GM12878 (cell line): ENCODE measurements around the gene DTX3. TPM values are rescaled to one million over a fixed set of nuclear protein-coding genes. Genes with fewer than 3 reads are reported as not detected.
"Not testable (repeated sequence)": the region's sequence is repeated elsewhere in the genome, so short reads cannot be mapped to it uniquely, and the experiment has no call there.

Experiments
- ATAC-seq: fragments of 200-7000 bp; cut with Tn5 transposase; 3 replicates; pipeline ENCODE4 v1.9.1; 2020; ENCODE audit warnings: mild to moderate bottlenecking, moderate library complexity
- BruUV-seq: library from RNA; stranded (reverse); fragments of 400-500 nt; replicated peaks from 2 replicates; lab custom pipeline; 2021; lab: Mats Ljungman, UMichigan
- CTCF ChIA-PET: fragments of 300-600 bp; sonication (Branson Sonifier 250); formaldehyde crosslinking; extraction: SDS; loops from one replicate; lab custom pipeline; 2021; ENCODE audit warnings: inconsistent platforms; lab: Yijun Ruan, JAX
- POLR2A ChIA-PET: fragments of 350-600 bp; formaldehyde crosslinking; extraction: SDS; loops from one replicate; lab custom pipeline; 2021; ENCODE audit warnings: inconsistent platforms; lab: Charles Lee
- RAD21 ChIA-PET: fragments of 300-600 bp; sonication (Branson Sonifier 250); formaldehyde crosslinking; loops from one replicate; lab custom pipeline; 2023; ENCODE audit warnings: antibody characterized with exemption; ENCODE audit not compliant: unreplicated experiment; lab: Charles Lee
- SMC1A ChIA-PET: fragments of 300-600 bp; sonication (Branson Sonifier 250); formaldehyde crosslinking; loops from one replicate; lab custom pipeline; 2023; ENCODE audit not compliant: unreplicated experiment, uncharacterized antibody; lab: Charles Lee
- DNase-seq: peaks from one replicate; pipeline ENCODE4 v3.0.0-alpha.2; 2011; ENCODE audit warnings: low read depth, low spot score
- FAIRE-seq: peaks from 3 replicates; lab custom pipeline; 2011; peaks lifted over from hg19 to GRCh38; lab: Jason Lieb, UNC
- H2AFZ ChIP-seq: 2 replicates; pipeline ENCODE4 v1.6.0; 2011; ENCODE audit warnings: low read depth, low read length, control low read depth; ENCODE audit not compliant: control insufficient read depth
- H3K27ac ChIP-seq: 2 replicates; pipeline ENCODE4 v1.5.1; 2011; ENCODE audit warnings: control low read depth; ENCODE audit not compliant: control insufficient read depth, insufficient read depth
- H3K27me3 ChIP-seq, 2 experiments: replicated peaks in 1 of 2; 2 replicates each; pipeline versions ENCODE4 v1.6.0 to v1.6.1; 2011; ENCODE audit warnings: low read length in 1 of 2; ENCODE audit not compliant: control insufficient read depth in 2 of 2, insufficient read depth in 2 of 2
- H3K36me3 ChIP-seq, 2 experiments: 2 replicates each; pipeline ENCODE4 v1.5.1; 2011; ENCODE audit warnings: low read length in 1 of 2; ENCODE audit not compliant: control insufficient read depth in 2 of 2, insufficient read depth in 2 of 2
- H3K4me1 ChIP-seq: 2 replicates; pipeline ENCODE4 v1.6.1; 2011; ENCODE audit warnings: mild to moderate bottlenecking, low read length, moderate library complexity, mixed read lengths; ENCODE audit not compliant: control insufficient read depth, insufficient read depth
- H3K4me2 ChIP-seq: 2 replicates; pipeline ENCODE4 v1.6.0; 2011; ENCODE audit warnings: control low read depth; ENCODE audit not compliant: control insufficient read depth, insufficient read depth
- H3K4me3 ChIP-seq: fragments of 200-600 bp; sonication (generic); 2 replicates; pipeline ENCODE4 v1.5.1; 2016
- H3K79me2 ChIP-seq: 2 replicates; pipeline ENCODE4 v1.6.0; 2011; ENCODE audit warnings: low read length; ENCODE audit not compliant: control insufficient read depth, insufficient read depth
- H3K9ac ChIP-seq: 2 replicates; pipeline ENCODE4 v1.8.0; 2011; ENCODE audit warnings: low read length, control low read depth, mixed read lengths; ENCODE audit not compliant: control insufficient read depth, insufficient read depth
- H3K9me3 ChIP-seq: replicated peaks from 3 replicates; pipeline ENCODE4 v1.5.1; 2011; ENCODE audit warnings: mild to moderate bottlenecking, low read length; ENCODE audit not compliant: control insufficient read depth, insufficient read depth
- H4K20me1 ChIP-seq: 2 replicates; pipeline ENCODE4 v1.6.0; 2011; ENCODE audit not compliant: control insufficient read depth, insufficient read depth
- HDGF ChIP-seq: fragments of 450-650 bp; IDR thresholded peaks from 2 replicates; pipeline ENCODE4 v1.6.1; 2016; ENCODE audit warnings: antibody characterized with exemption
- WGBS: methylation state at CpG from one replicate; pipeline ENCODE4 v1.1.6; 2016; ENCODE audit warnings: low lambda C conversion rate; ENCODE audit not compliant: insufficient replicate concordance, insufficient coverage; ENCODE audit errors: missing lambda C conversion rate; 5-methylcytosine and 5-hydroxymethylcytosine counted together
- in situ Hi-C: fragments of 300-500 bp; cut with MboI; formaldehyde crosslinking; loops from 9 replicates; pipeline ENCODE4 v1.14.3; 2018; ENCODE audit warnings: mixed read lengths
- intact Hi-C: fragments of 100-400 bp; cut with micrococcal nuclease; formaldehyde crosslinking; loops from one replicate; pipeline ENCODE4 v1.14.2; 2022; ENCODE audit not compliant: unreplicated experiment
- polyA plus RNA-seq, 11 experiments: library from polyadenylated mRNA; depleted of rRNA in 4 of 11; unstranded in 6 of 11; stranded (reverse) in 5 of 11; fragments of >200 nt; fragmentation: Nextera tagmentation in 4 of 11; fragmentation: Illumina TruSeq in 1 of 11; extraction: Ambion mirVana in 4 of 11; extraction: Trizol in 1 of 11; gene quantifications; 1 replicate in 1 of 11; 2 replicates in 10 of 11; pipeline versions ENCODE4 v1.2.1 to v1.2.3, GENCODE V29; 2011 to 2016; ENCODE audit warnings: inconsistent platforms in 2 of 11, missing spikeins in 2 of 11, low read depth in 1 of 11
- total RNA-seq, 4 experiments: library from RNA; depleted of rRNA in 3 of 4; stranded (reverse); fragments of >200 nt in 3 of 4; fragmentation: Illumina TruSeq in 1 of 4; extraction: Trizol in 1 of 4; gene quantifications; 2 replicates each; pipeline versions ENCODE4 v1.2.1 to v1.2.3, GENCODE V29; 2013 to 2021

Gene DTX3
- total and polyA plus RNA-seq, 10 of the 15 experiments (the other 5 are each of a cell fraction or from before 2014, with no cell fraction given): 1.1 to 13.6 (median 5.6) TPM

DNA sequence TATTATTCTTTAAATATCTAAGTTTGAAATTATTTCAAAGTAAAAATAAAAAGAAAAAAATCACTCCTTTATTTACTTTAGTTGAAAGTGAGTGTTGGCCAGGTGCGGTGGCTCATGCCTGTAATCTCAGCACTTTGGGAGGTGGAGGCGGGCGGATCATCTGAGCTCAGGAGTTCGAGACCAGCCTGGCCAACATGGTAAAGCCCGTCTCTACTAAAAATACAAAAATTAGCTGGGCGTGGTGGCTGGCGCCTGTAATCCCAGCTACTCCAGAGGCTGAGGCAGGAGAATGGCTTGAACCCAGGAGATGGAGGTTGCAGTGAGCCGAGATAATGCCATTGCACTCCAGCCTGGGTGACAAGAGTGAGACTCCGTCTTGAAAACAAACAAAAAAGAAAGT, 32.1 kb downstream of the DTX3 start:
- 66% methylated on average over 9 of the region's 9 CpGs for WGBS
- H3K9ac ChIP-seq, POLR2A ChIA-PET, H3K4me2 ChIP-seq, DNase-seq, BruUV-seq, H3K36me3 ChIP-seq, intact Hi-C loops, H3K27me3 ChIP-seq, H3K4me3 ChIP-seq, H4K20me1 ChIP-seq, H3K9me3 ChIP-seq, H3K79me2 ChIP-seq, H3K27ac ChIP-seq, FAIRE-seq, in situ Hi-C loops, H2AFZ ChIP-seq, H3K4me1 ChIP-seq, ATAC-seq: not testable (repeated sequence)
- ChIA-PET RAD21 (interaction anchor here (1.3 kb wide), 1 partner anchor 22 kb away, joined by 3 read pairs; no protein-coding TSS in a partner anchor), CTCF (interaction anchor here (0.7 to 6.1 kb wide), 3 partner anchors 53 to 161 kb away, joined by 3 to 38 read pairs (median 3); no protein-coding TSS in a partner anchor), SMC1A (interaction anchor here (0.7 to 3.1 kb wide), 3 partner anchors 52 to 803 kb away, joined by 3 to 15 read pairs (median 9); no protein-coding TSS in a partner anchor)

DNA sequence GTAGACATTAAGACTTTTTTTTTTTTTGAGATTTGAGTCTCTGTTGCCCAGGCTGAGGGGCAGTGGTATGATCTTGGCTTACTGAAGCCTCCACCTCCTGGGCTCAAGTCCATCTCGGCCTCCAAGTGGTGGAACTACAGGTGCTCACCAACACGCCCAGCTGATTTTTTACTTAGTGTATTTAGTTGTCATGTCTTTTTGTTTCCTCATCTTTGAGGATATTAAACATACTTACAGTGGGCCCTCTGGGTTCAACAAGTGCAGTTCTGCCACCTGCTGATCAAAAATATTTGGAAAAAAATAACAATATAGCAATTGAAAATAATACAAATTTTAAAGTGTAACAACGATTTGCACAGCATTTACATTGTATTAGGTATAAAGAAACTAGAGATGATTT, 32.7 kb downstream of the DTX3 start:
- no peaks in the 10 kb centered on the region for H3K4me1 ChIP-seq
- POLR2A ChIA-PET: no interaction called here

More for the DNA sequence above, 32.7 kb downstream of the DTX3 start:
- FAIRE-seq: no peak
- ATAC-seq: no peak
- TF ChIP-seq HDGF: no peak
- Histone ChIP-seq H3K27me3 (no peaks in the 10 kb centered on the region; a peak in 1 of 4 replicates), H3K27ac (no peak overlapping the region), H3K36me3 (no peaks in the 10 kb centered on the region), H3K9ac (no peak overlapping the region), H3K9me3 (no peaks in the 10 kb centered on the region), H3K79me2 (no peaks in the 10 kb centered on the region), H4K20me1 (no peaks in the 10 kb centered on the region), H3K4me3 (no peak overlapping the region), H3K4me2 (no peak overlapping the region), H2AFZ (no peak overlapping the region)
- in situ Hi-C loops (no loop called here), intact Hi-C loops (no loop called here)
- ChIA-PET SMC1A (interaction anchor here (0.7 to 3.1 kb wide), 3 partner anchors 53 to 803 kb away, joined by 3 to 15 read pairs (median 9); no protein-coding TSS in a partner anchor), CTCF (interaction anchor here (0.7 to 6.1 kb wide), 4 partner anchors 17 to 182 kb away, joined by 3 to 38 read pairs (median 4); no protein-coding TSS in a partner anchor), RAD21 (interaction anchor here (1.1 to 1.3 kb wide), 2 partner anchors 23 to 56 kb away, joined by 3 read pairs; no protein-coding TSS in a partner anchor)
- WGBS: 10% methylated on average over 3 of the region's 3 CpGs
- DNase-seq: no peak
- BruUV-seq: no TSS peak
